PC-3 (cell line): ENCODE measurements around the gene MYL5.

Experiments
- EZH2 ChIP-seq: fragments of 300-600 bp; sonication (generic); IDR thresholded peaks from one replicate; pipeline ENCODE4 v1.6.1; 2017; ENCODE audit warnings: antibody characterized with exemption, mild to moderate bottlenecking, low read length; ENCODE audit not compliant: unreplicated experiment
- TF ChIP-seq, protein P1 (sequence below): fragments of 300-600 bp; sonication (generic); conservative IDR thresholded peaks from 2 replicates; pipeline ENCODE4 v1.5.1; 2017; ENCODE audit warnings: antibody characterized with exemption, low read depth, mild to moderate bottlenecking, low read length

DNA sequence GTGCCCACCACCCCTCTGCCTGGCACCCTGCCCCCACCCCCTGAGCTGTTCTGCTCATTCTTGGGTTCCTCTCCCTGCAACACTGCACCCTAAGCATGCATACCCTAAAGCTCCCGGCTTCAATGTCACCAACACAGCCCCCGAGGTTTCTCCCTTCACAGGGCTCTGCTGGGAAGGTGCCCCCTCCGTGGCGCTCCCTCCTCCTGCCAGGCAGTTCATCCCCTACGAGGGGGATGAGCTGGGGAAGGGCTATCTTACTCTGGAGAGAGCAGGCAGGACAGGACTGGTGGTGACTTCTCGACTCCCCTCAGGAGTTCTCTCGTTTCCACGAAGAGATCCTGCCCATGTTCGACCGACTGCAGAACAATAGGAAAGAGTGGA is 6.8 kb upstream of the MYL5 start:
- TF ChIP-seq, protein P1, sequence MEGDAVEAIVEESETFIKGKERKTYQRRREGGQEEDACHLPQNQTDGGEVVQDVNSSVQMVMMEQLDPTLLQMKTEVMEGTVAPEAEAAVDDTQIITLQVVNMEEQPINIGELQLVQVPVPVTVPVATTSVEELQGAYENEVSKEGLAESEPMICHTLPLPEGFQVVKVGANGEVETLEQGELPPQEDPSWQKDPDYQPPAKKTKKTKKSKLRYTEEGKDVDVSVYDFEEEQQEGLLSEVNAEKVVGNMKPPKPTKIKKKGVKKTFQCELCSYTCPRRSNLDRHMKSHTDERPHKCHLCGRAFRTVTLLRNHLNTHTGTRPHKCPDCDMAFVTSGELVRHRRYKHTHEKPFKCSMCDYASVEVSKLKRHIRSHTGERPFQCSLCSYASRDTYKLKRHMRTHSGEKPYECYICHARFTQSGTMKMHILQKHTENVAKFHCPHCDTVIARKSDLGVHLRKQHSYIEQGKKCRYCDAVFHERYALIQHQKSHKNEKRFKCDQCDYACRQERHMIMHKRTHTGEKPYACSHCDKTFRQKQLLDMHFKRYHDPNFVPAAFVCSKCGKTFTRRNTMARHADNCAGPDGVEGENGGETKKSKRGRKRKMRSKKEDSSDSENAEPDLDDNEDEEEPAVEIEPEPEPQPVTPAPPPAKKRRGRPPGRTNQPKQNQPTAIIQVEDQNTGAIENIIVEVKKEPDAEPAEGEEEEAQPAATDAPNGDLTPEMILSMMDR, result no peak
- no peak for TF ChIP-seq EZH2
